Naive thymus-derived CD4-positive, alpha-beta T cell (primary cell): Measurements from ENCODE around the gene TMEM86B. TPM values are rescaled to one million over a fixed set of nuclear protein-coding genes. Genes with fewer than 3 reads are reported as not detected.
A peak's percentile ranks its signal among the peaks of the same experiment; 100 is the strongest.

ENCODE experiments used
- ATAC-seq: fragments of 150-1000 bp; cut with Tn5 transposase; 2 replicates; pipeline ENCODE4 v1.10.0; 2021; ENCODE audit warnings: mild to moderate bottlenecking, moderate library complexity
- CTCF ChIA-PET: fragments of 350-600 bp; sonication (Branson Sonifier 250); formaldehyde crosslinking; loops from one replicate; lab custom pipeline; 2021; ENCODE audit warnings: antibody characterized with exemption; lab: Charles Lee
- POLR2A ChIA-PET: fragments of 350-600 bp; sonication (Branson Sonifier 250); formaldehyde crosslinking; loops from one replicate; lab custom pipeline; 2021; ENCODE audit warnings: antibody characterized with exemption, inconsistent platforms; lab: Charles Lee
- DNase-seq, 9 donors: peaks; one replicate each; pipeline versions ENCODE4 v3.0.0 to v3.0.0-alpha.2; 2020 to 2022; ENCODE audit warnings: mixed read lengths in 1 of 9
- H3K27ac ChIP-seq: one replicate; pipeline ENCODE4 v1.7.0; 2013; ENCODE audit warnings: mild to moderate bottlenecking, low read depth, low read length, moderate library complexity
- H3K27me3 ChIP-seq, 2 donors: one replicate each; pipeline ENCODE4 v1.7.0; 2013; ENCODE audit warnings: low read length in 2 of 2, mild to moderate bottlenecking in 2 of 2, moderate library complexity in 2 of 2; ENCODE audit not compliant: control insufficient read depth in 2 of 2, insufficient read depth in 2 of 2
- H3K36me3 ChIP-seq, 3 experiments: 1 replicate in 2 of 3; 2 replicates in 1 of 3; pipeline ENCODE4 v1.7.0; 2013; ENCODE audit warnings: low read length in 3 of 3, mild to moderate bottlenecking in 3 of 3, moderate library complexity in 1 of 3; ENCODE audit not compliant: insufficient read depth in 3 of 3, control insufficient read depth in 2 of 3
- H3K4me1 ChIP-seq, 2 donors: one replicate each; pipeline ENCODE4 v1.7.0; 2013; ENCODE audit warnings: low read length in 2 of 2, mild to moderate bottlenecking in 2 of 2, moderate library complexity in 1 of 2; ENCODE audit not compliant: control insufficient read depth in 2 of 2, insufficient read depth in 2 of 2
- H3K4me3 ChIP-seq: 2 replicates; pipeline ENCODE4 v1.7.0; 2013; ENCODE audit warnings: mild to moderate bottlenecking, low read length
- H3K9me3 ChIP-seq, 3 experiments: 1 replicate in 2 of 3; 2 replicates in 1 of 3; pipeline ENCODE4 v1.7.0; 2013; ENCODE audit warnings: low read length in 3 of 3; ENCODE audit not compliant: control insufficient read depth in 2 of 3
- H3K27ac Mint-ChIP-seq, 9 donors: one replicate each; pipeline ENCODE4 v1.8.0; 2020 to 2022; ENCODE audit warnings: mixed read lengths in 9 of 9, mild to moderate bottlenecking in 8 of 9, moderate library complexity in 5 of 9, inconsistent platforms in 2 of 9
- H3K27me3 Mint-ChIP-seq, 5 donors: one replicate each; pipeline ENCODE4 v1.8.0; 2021 to 2022; ENCODE audit warnings: mixed read lengths in 5 of 5, mild to moderate bottlenecking in 1 of 5
- H3K36me3 Mint-ChIP-seq, 5 donors: one replicate each; pipeline ENCODE4 v1.8.0; 2020 to 2022; ENCODE audit warnings: mixed read lengths in 5 of 5, mild to moderate bottlenecking in 3 of 5, inconsistent platforms in 1 of 5
- H3K4me1 Mint-ChIP-seq, 7 donors: one replicate each; pipeline ENCODE4 v1.8.0; 2020 to 2022; ENCODE audit warnings: mixed read lengths in 7 of 7, mild to moderate bottlenecking in 3 of 7, inconsistent platforms in 1 of 7
- H3K4me3 Mint-ChIP-seq, 10 donors: one replicate each; pipeline ENCODE4 v1.8.0; 2020 to 2022; ENCODE audit warnings: mild to moderate bottlenecking in 10 of 10, mixed read lengths in 10 of 10, moderate library complexity in 6 of 10, inconsistent platforms in 2 of 10
- H3K9me3 Mint-ChIP-seq, 11 donors: one replicate each; pipeline ENCODE4 v1.8.0; 2020 to 2022; ENCODE audit warnings: mixed read lengths in 11 of 11, mild to moderate bottlenecking in 4 of 11, inconsistent platforms in 1 of 11, moderate library complexity in 1 of 11
- intact Hi-C, 2 donors: fragments of 100-400 bp; cut with micrococcal nuclease; formaldehyde crosslinking; loops; one replicate each; pipeline ENCODE4 v1.15.1; 2023
- microRNA-seq: library from miRNA; unstranded; fragments of <30 nt; microRNA quantifications from one replicate; pipeline ENCODE4 v1.2.0, GENCODE V29; 2022; ENCODE audit warnings: borderline microRNAs expressed
- polyA plus RNA-seq, 2 donors: library from polyadenylated mRNA; unstranded; fragments of 300-500 nt; fragmentation: Illumina TruSeq; gene quantifications; one replicate each; pipeline ENCODE4 v1.2.3, GENCODE V29; 2021
- total RNA-seq, 6 experiments: library from RNA in 5 of 6; stranded (reverse) in 5 of 6; gene quantifications; 1 replicate in 5 of 6; 2 replicates in 1 of 6; pipeline ENCODE4 v1.2.3 and lab custom pipeline; 2021 to 2026

The TMEM86B gene
- total and polyA plus RNA-seq, 7 experiments from 2014 or later, result 1.2 to 24.1 (median 10.5) TPM

- Histone ChIP-seq H3K9me3 (no peaks in the 10 kb centered on the region), H3K4me1 (peaks cover 11 to 22% of the 10 kb centered on the region in 2 donors), H3K27ac (no peak overlapping the region), H3K4me3 (no peak overlapping the region), H3K36me3 (no peaks in the 10 kb centered on the region), H3K27me3 (peaks cover 13 to 27% of the 10 kb centered on the region in 2 donors)
- no peak for ATAC-seq
- Mint-ChIP-seq H3K9me3 (peaks cover 0 to 6% (median 0%) of the 10 kb centered on the region in 11 donors), H3K4me1 (peaks cover 9 to 27% (median 24%) of the 10 kb centered on the region in 7 donors), H3K27ac (no peak overlapping the region), H3K4me3 (peak overlapping the region in 2 of 10 donors; percentile 5 to 50), H3K27me3 (peaks cover 50 to 74% (median 52%) of the 10 kb centered on the region in 5 donors), H3K36me3 (peaks cover 0 to 4% (median 0%) of the 10 kb centered on the region in 5 donors)
- intact Hi-C loops, result no loop called here
- CTCF ChIA-PET, result no interaction called here
- DNase-seq, result no peak
- POLR2A ChIA-PET, result no interaction called here
Measured at GRCh38 chr19:55181740-55182139, 46.8 kb downstream of the TMEM86B start.

DNA sequence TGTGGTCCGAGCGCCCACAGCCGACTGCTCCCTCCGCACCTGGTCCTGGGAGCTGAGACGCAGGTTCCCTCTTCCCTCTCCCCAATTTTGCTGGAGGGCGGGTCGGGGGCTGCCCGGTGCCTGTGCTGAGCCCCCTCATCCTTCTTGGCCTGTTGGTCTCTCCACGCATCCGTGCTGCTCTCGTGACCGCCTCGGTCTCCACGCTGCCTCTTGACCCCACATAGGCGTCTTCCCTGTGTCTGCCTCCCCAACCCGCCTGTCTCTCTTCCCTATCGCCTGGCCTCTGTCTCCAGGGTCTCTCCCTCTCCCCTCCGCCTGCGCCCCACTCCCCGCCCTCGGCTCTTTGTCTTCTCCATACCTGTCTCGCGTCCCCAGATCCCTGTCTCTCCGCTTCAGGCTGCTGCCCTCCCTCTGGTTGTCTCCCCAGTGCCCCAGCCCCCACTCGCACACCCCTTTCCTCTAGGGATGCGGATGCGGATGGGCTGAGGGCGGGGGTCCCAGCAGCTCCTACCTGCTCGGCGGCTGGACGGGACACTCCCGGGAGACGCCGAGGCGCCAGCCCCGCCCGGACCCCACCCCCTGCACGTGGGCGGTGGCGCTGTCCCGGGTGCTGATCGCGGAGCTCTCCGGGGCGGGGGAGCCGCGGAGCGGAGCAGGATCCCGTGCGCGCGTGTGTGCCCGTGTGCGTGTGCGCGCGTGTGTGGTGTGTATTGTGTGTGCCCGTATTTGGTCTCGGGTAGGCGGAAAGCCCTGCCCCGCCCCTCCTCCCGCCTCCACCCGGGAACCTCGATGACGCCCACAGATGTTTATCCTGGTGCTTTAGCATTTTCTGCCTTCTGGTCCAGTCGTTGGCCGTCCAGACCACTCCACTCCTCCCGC, 48.7 kb downstream of the TMEM86B start, which contains the start of gene SYT5:
Gene SYT5, minus strand, starts transcription at position 684 of the 879 bp plus-strand sequence. CDS start 1,248 bp downstream, outside the sequence.
- Mint-ChIP-seq H3K9me3 (peaks cover 0 to 6% (median 0%) of the 10 kb centered on the region in 11 donors), H3K36me3 (peaks cover 0 to 4% (median 0%) of the 10 kb centered on the region in 5 donors), H3K4me3 (peak within 1 kb of the TSS; percentile 79 to 86 (median 83)), H3K27me3 (peaks cover 55 to 72% (median 62%) of the 10 kb centered on the region in 5 donors), H3K4me1 (peaks cover 9 to 31% (median 19%) of the 10 kb centered on the region in 7 donors), H3K27ac (peak within 1 kb of the TSS; percentile 38 to 94 (median 86))
- ChIA-PET CTCF (interaction anchor here (0.6 kb wide), 1 partner anchor 239 kb away, joined by 4 read pairs; no protein-coding TSS in a partner anchor), POLR2A (interaction anchor here (2.0 kb wide), 1 partner anchor 79 kb away, joined by 5 read pairs; the partner anchor contains the start of gene PPP6R1)
- H3K4me3 ChIP-seq, result peak within 1 kb of the TSS; percentile 64
- ATAC-seq (peak; percentile 60), DNase-seq (peak; percentile 21 to 90 (median 60))
- no peaks in the 10 kb centered on the region for H3K9me3 ChIP-seq
- intact Hi-C loops, result loop anchor here (1.0 to 5.0 kb wide), 11 partner anchors 20 to 296 kb away; partner anchors contain the start of genes KMT5C (in 2 of the 2), PPP6R1 (in 2 of the 2), PPP1R12C (in 1 of the 2) and RPL28 (in 1 of the 2)
- H3K27ac ChIP-seq, result peak within 1 kb of the TSS; percentile 41
- H3K36me3 ChIP-seq, result no peaks in the 10 kb centered on the region
- H3K27me3 ChIP-seq, result peaks cover 13 to 42% of the 10 kb centered on the region in 2 donors
- H3K4me1 ChIP-seq, result peaks cover 11 to 27% of the 10 kb centered on the region in 2 donors

GRCh38 chr19:55178781-55179599, 49.6 kb downstream of the TMEM86B start:
- Mint-ChIP-seq H3K36me3 (peaks cover 0 to 4% (median 0%) of the 10 kb centered on the region in 5 donors), H3K27ac (peak overlapping the region; percentile 38 to 94 (median 86)), H3K9me3 (peaks cover 0 to 6% (median 0%) of the 10 kb centered on the region in 11 donors), H3K27me3 (peaks cover 63 to 79% (median 67%) of the 10 kb centered on the region in 5 donors), H3K4me3 (peak overlapping the region; percentile 49 to 85 (median 82)), H3K4me1 (peaks cover 9 to 36% (median 26%) of the 10 kb centered on the region in 7 donors)
- ChIA-PET POLR2A (interaction anchor here (2.0 kb wide), 1 partner anchor 80 kb away, joined by 5 read pairs; the partner anchor contains the start of gene PPP6R1), CTCF (no interaction called here)
- peak; percentile 87 to 98 (median 92) for DNase-seq
- Histone ChIP-seq H3K9me3 (no peaks in the 10 kb centered on the region), H3K4me3 (peak overlapping the region; percentile 64), H3K36me3 (no peaks in the 10 kb centered on the region), H3K27me3 (peaks cover 13 to 50% of the 10 kb centered on the region in 2 donors), H3K27ac (peak overlapping the region; percentile 41), H3K4me1 (peaks cover 15 to 32% of the 10 kb centered on the region in 2 donors)
- intact Hi-C loops, result loop anchor here (1.0 to 5.0 kb wide), 11 partner anchors 19 to 297 kb away; partner anchors contain the start of genes KMT5C (in 2 of the 2), PPP6R1 (in 2 of the 2), PPP1R12C (in 1 of the 2) and RPL28 (in 1 of the 2)
- ATAC-seq, result peak; percentile 93

Small RNA genes within 50 kb of the gene (microRNA-seq; reads per million reads assigned to microRNA genes)
- gene MIR6802, result 3.1 reads per million
- 10.9 reads per million, percentile 22 among the genes with 10 or more reads in this experiment for gene MIR6803
- gene MIR6804, result 1.6 reads per million

Other genes with a start within 250 kb of the TMEM86B start
- 1 to 10 TPM in 1 of 5 experiments, under 1 TPM in 4; 0.27 to 1.2 (median 0.51) TPM for gene GP6, start 190.5 kb downstream of the TMEM86B start, total RNA-seq
- gene GP6, start 190.5 kb downstream of the TMEM86B start, polyA plus RNA-seq, result under 1 TPM; 0.14 to 0.33 TPM
- gene RDH13, start 165.6 kb downstream of the TMEM86B start, total RNA-seq, result 10 to 100 TPM; 14.5 to 24.8 (median 19.0) TPM
- 10 to 100 TPM in 1 of 2 donors, 1 to 10 TPM in 1; 9.4 to 24.8 TPM for gene RDH13, start 165.6 kb downstream of the TMEM86B start, polyA plus RNA-seq
- 1 to 10 TPM in 4 of 5 experiments, under 1 TPM in 1; 0.76 to 6.8 (median 2.0) TPM for gene EPS8L1, start 152.9 kb downstream of the TMEM86B start, total RNA-seq
- under 1 TPM in 1 of 2 donors, not detected in 1; 0.09 TPM for gene EPS8L1, start 152.9 kb downstream of the TMEM86B start, polyA plus RNA-seq
- 100 to 1,000 TPM; 107 to 180 (median 144) TPM for gene PPP1R12C, start 111.1 kb downstream of the TMEM86B start, total RNA-seq
- 1 to 10 TPM; 3.8 to 6.6 TPM for gene PPP1R12C, start 111.1 kb downstream of the TMEM86B start, polyA plus RNA-seq
- 1 to 10 TPM in 2 of 5 experiments, under 1 TPM in 1, not detected in 2; 0.63 to 5.6 (median 1.4) TPM for gene TNNT1, start 79.6 kb downstream of the TMEM86B start, total RNA-seq
- gene TNNT1, start 79.6 kb downstream of the TMEM86B start, polyA plus RNA-seq, result not detected
- not detected for gene TNNI3, start 71.0 kb downstream of the TMEM86B start, total RNA-seq
- gene TNNI3, start 71.0 kb downstream of the TMEM86B start, polyA plus RNA-seq, result not detected
- gene DNAAF3, start 62.1 kb downstream of the TMEM86B start, total RNA-seq, result not detected
- gene DNAAF3, start 62.1 kb downstream of the TMEM86B start, polyA plus RNA-seq, result not detected
- 1 to 10 TPM in 2 of 5 experiments, not detected in 3; 1.7 to 2.6 TPM for gene SYT5, start 48.5 kb downstream of the TMEM86B start, total RNA-seq
- not detected for gene SYT5, start 48.5 kb downstream of the TMEM86B start, polyA plus RNA-seq
- gene PTPRH, start 19.3 kb downstream of the TMEM86B start, total RNA-seq, result under 1 TPM in 1 of 5 experiments, not detected in 4; 0.56 TPM
- not detected for gene PTPRH, start 19.3 kb downstream of the TMEM86B start, polyA plus RNA-seq
- 100 to 1,000 TPM; 151 to 223 (median 168) TPM for gene PPP6R1, start 30.3 kb upstream of the TMEM86B start, total RNA-seq
- 100 to 1,000 TPM in 1 of 2 donors, 10 to 100 TPM in 1; 39.3 to 103 TPM for gene PPP6R1, start 30.3 kb upstream of the TMEM86B start, polyA plus RNA-seq
- gene HSPBP1, start 51.3 kb upstream of the TMEM86B start, total RNA-seq, result 10 to 100 TPM; 15.0 to 30.0 (median 16.0) TPM
- 10 to 100 TPM; 35.4 to 44.7 TPM for gene HSPBP1, start 51.3 kb upstream of the TMEM86B start, polyA plus RNA-seq
- 1 to 10 TPM in 3 of 5 experiments, under 1 TPM in 2; 0.41 to 6.3 (median 3.4) TPM for gene BRSK1, start 55.2 kb upstream of the TMEM86B start, total RNA-seq
- not detected for gene BRSK1, start 55.2 kb upstream of the TMEM86B start, polyA plus RNA-seq
- gene TMEM150B, start 96.6 kb upstream of the TMEM86B start, total RNA-seq, result 10 to 100 TPM in 1 of 5 experiments, under 1 TPM in 3, not detected in 1; 0.44 to 10.3 (median 0.71) TPM
- gene TMEM150B, start 96.6 kb upstream of the TMEM86B start, polyA plus RNA-seq, result not detected
- gene KMT5C, start 111.1 kb upstream of the TMEM86B start, total RNA-seq, result 10 to 100 TPM; 21.8 to 63.3 (median 27.2) TPM
- gene KMT5C, start 111.1 kb upstream of the TMEM86B start, polyA plus RNA-seq, result 1 to 10 TPM in 1 of 2 donors, under 1 TPM in 1; 0.84 to 2.9 TPM
- gene COX6B2, start 126.0 kb upstream of the TMEM86B start, total RNA-seq, result under 1 TPM in 2 of 5 experiments, not detected in 3; 0.37 to 0.49 TPM
- not detected for gene COX6B2, start 126.0 kb upstream of the TMEM86B start, polyA plus RNA-seq
- gene GARIN5B, start 134.5 kb upstream of the TMEM86B start, total RNA-seq, result not detected
- not detected for gene GARIN5B, start 134.5 kb upstream of the TMEM86B start, polyA plus RNA-seq
- under 1 TPM in 2 of 5 experiments, not detected in 3; 0.58 to 0.69 TPM for gene IL11, start 141.7 kb upstream of the TMEM86B start, total RNA-seq
- gene IL11, start 141.7 kb upstream of the TMEM86B start, polyA plus RNA-seq, result not detected
- not detected for gene TMEM190, start 148.1 kb upstream of the TMEM86B start, total RNA-seq
- not detected for gene TMEM190, start 148.1 kb upstream of the TMEM86B start, polyA plus RNA-seq
- 10 to 100 TPM in 3 of 5 experiments, 1 to 10 TPM in 2; 9.3 to 15.7 (median 13.6) TPM for gene TMEM238, start 155.5 kb upstream of the TMEM86B start, total RNA-seq
- under 1 TPM; 0.33 to 0.71 TPM for gene TMEM238, start 155.5 kb upstream of the TMEM86B start, polyA plus RNA-seq
- 1,000 to 10,000 TPM; 2,549 to 3,799 (median 3,242) TPM for gene RPL28, start 157.2 kb upstream of the TMEM86B start, total RNA-seq
- 1,000 to 10,000 TPM in 1 of 2 donors, 100 to 1,000 TPM in 1; 740 to 1,050 TPM for gene RPL28, start 157.2 kb upstream of the TMEM86B start, polyA plus RNA-seq
- 100 to 1,000 TPM in 1 of 5 experiments, 10 to 100 TPM in 4; 15.3 to 141 (median 44.1) TPM for gene UBE2S, start 179.0 kb upstream of the TMEM86B start, total RNA-seq
- gene UBE2S, start 179.0 kb upstream of the TMEM86B start, polyA plus RNA-seq, result 10 to 100 TPM; 15.8 to 20.4 TPM
- not detected for gene SHISA7, start 214.5 kb upstream of the TMEM86B start, total RNA-seq
- gene SHISA7, start 214.5 kb upstream of the TMEM86B start, polyA plus RNA-seq, result not detected
- 10 to 100 TPM in 3 of 5 experiments, 1 to 10 TPM in 2; 5.1 to 20.1 (median 11.3) TPM for gene ISOC2, start 232.9 kb upstream of the TMEM86B start, total RNA-seq
- gene ISOC2, start 232.9 kb upstream of the TMEM86B start, polyA plus RNA-seq, result 10 to 100 TPM; 25.9 to 31.2 TPM
- gene C19orf85, start 236.0 kb upstream of the TMEM86B start, total RNA-seq, result not detected
- gene C19orf85, start 236.0 kb upstream of the TMEM86B start, polyA plus RNA-seq, result not detected
- 10 to 100 TPM in 2 of 5 experiments, 1 to 10 TPM in 3; 6.6 to 27.2 (median 9.0) TPM for gene ZNF628, start 247.9 kb upstream of the TMEM86B start, total RNA-seq
- gene ZNF628, start 247.9 kb upstream of the TMEM86B start, polyA plus RNA-seq, result 1 to 10 TPM in 1 of 2 donors, under 1 TPM in 1; 0.07 to 1.6 TPM